HG02870 (cell line): ENCODE results near the gene METTL24.

Experiments used
- ATAC-seq: cut with Tn5 transposase; IDR thresholded peaks from one replicate; pipeline ENCODE4 v1.9.1; 2021; ENCODE audit warnings: mild to moderate bottlenecking, moderate library complexity; ENCODE audit not compliant: unreplicated experiment

Gene METTL24

GRCh38 chr6:110214338-110214737 lies 143.8 kb downstream of the METTL24 start:
- no peak for ATAC-seq

GRCh38 chr6:110211753-110212152 lies 146.4 kb downstream of the METTL24 start:
- ATAC-seq = no peak

DNA sequence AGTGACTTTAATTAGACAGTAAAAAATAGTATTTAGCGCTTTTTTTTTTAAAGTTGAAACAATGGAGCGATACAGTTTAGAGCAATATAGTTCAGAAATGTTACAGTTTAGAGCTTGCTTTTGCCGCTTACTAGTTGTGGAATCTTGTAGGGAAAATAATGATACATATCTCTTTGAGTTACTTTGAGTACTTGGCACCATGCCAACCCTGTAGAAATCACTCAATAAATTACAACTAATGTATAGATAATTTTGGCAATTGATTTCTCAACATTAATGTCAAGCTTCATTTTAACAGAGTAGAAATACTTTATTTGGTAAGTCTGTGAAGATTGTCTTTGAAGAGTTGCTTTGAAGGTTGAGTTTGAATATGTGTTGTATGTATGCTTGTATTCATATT lies 150.5 kb downstream of the METTL24 start:
- ATAC-seq = no peak

DNA sequence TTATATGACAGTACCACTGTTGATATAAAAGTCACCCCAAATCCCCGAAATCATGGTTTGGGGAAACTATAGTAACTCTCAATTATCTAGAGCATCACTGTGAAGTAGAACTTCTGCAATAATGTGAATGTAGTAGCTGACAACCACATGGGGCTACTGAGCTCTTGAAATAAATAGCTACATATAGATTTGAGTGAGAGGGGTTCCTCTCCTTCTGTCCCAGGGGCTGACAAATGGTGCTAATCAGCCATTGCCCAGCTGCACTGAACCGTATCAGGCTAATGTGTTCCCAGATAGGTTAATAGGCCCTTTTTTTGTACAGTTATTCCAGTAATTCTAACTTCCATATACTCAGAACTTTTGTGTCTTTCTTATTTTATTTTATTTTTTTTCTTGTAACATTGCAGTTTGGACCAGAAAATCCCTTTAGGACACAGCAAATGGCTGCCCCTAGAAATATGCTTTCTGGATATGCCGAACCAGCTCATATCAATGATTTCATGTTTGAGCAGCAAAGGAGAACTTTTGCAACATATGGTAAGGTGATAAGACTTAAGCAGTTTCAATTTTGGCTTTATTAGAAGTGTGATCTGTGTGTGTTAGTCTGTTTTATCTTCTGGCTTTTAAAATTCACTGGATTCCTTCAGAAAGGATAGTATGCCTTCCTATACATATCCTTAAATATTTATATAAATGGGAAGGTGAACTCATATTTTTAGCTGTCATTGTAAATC lies 156.8 kb downstream of the METTL24 start:
- ATAC-seq = no peak

GRCh38 chr6:110198561-110198960 lies 159.6 kb downstream of the METTL24 start:
- no peak for ATAC-seq

DNA sequence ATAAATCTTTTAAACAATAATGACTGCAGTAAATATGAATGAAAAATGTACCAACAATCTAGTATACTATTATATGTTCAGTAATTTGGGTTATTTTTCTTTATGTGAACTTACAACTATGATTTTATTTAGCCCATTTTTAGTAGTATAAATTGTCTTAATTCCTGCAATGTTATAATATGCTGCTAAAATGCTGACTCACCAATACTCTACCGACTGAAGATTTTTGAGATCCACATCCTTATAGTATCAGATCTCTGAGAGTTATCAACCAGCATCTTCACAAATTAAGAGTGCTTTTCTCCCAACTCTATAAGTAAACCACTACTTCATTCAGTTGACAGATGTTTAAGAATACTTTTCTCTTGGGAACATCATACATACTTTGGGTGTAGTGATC lies 161.3 kb downstream of the METTL24 start:
- ATAC-seq = no peak

DNA sequence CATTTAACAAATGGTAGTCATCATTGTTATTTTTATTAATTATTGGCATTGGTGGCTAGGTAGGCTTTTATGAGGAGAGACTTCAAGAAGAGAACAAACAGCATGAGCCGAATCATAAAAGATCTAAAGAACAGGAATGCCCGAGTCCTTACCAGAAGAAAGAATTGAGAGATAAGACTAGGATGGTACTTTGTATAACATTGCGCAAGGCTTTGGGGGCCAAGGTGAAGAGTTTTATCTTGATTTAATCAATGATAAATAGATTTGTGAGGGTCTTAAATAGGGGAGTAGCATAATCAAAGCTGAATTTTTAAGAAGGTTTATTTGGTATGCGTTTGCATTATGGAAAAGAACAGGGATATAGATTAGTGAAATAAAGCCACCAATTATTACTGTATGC lies 162.5 kb downstream of the METTL24 start:
- ATAC-seq = no peak
